GM03348 (cell line): ENCODE data around the gene YES1.

Source experiments
- DNase-seq: peaks from one replicate; pipeline ENCODE4 v3.0.0; 2012; ENCODE audit warnings: low spot score

The YES1 gene

GRCh38 chr18:811892-812375, at the start of gene YES1:
Gene YES1 (minus strand): TSS chr18:812242. CDS start chr18:756827, 55,415 bp downstream.
- DNase-seq = peak; percentile 96

GRCh38 chr18:857986-858385, 45.9 kb upstream of the YES1 start:
- no peak for DNase-seq

GRCh38 chr18:853471-853870, 41.4 kb upstream of the YES1 start:
- DNase-seq = no peak

- DNase-seq = no peak
Observed at GRCh38 chr18:850960-851359, 38.9 kb upstream of the YES1 start.

GRCh38 chr18:849021-849420, 37.0 kb upstream of the YES1 start:
- DNase-seq = no peak

GRCh38 chr18:848062-848861, 36.2 kb upstream of the YES1 start:
- no peak for DNase-seq

GRCh38 chr18:845152-845819, 33.2 kb upstream of the YES1 start:
- no peak for DNase-seq

- DNase-seq = no peak
Observed at GRCh38 chr18:841647-842370, 29.8 kb upstream of the YES1 start.

- no peak for DNase-seq
Observed at GRCh38 chr18:840516-840915, 28.5 kb upstream of the YES1 start.

GRCh38 chr18:840023-840408, 28.0 kb upstream of the YES1 start:
- DNase-seq = no peak

- DNase-seq = peak; percentile 92
Observed at GRCh38 chr18:839224-840022, 27.4 kb upstream of the YES1 start.

- no peak for DNase-seq
Observed at GRCh38 chr18:837922-838321, 25.9 kb upstream of the YES1 start.

- no peak for DNase-seq
Observed at GRCh38 chr18:834082-834720, 22.2 kb upstream of the YES1 start.

GRCh38 chr18:833197-833596, 21.2 kb upstream of the YES1 start:
- no peak for DNase-seq

GRCh38 chr18:832085-832681, 20.1 kb upstream of the YES1 start:
- DNase-seq = no peak

- peak; percentile 35 for DNase-seq
Observed at GRCh38 chr18:830315-830901, 18.4 kb upstream of the YES1 start.

- no peak for DNase-seq
Observed at GRCh38 chr18:829432-829831, 17.4 kb upstream of the YES1 start.

- no peak for DNase-seq
Observed at GRCh38 chr18:827093-827677, 15.1 kb upstream of the YES1 start.

- DNase-seq = no peak
Observed at GRCh38 chr18:825891-826585, 14.0 kb upstream of the YES1 start.

GRCh38 chr18:824179-824578, 12.1 kb upstream of the YES1 start:
- DNase-seq = no peak
